Activated CD8-positive, alpha-beta T cell treated with anti-CD3 and anti-CD28 coated beads for 36 hours (primary cell): ENCODE measurements around the gene MCRIP2. TPM values are rescaled to one million over a fixed set of nuclear protein-coding genes. Genes with fewer than 3 reads are reported as not detected.

Experiments used
- ATAC-seq: fragments of 200-7000 bp; cut with Tn5 transposase; one replicate; pipeline ENCODE4 v1.10.0; 2021; ENCODE audit warnings: mild to moderate bottlenecking, moderate library complexity
- CTCF ChIA-PET: fragments of 350-600 bp; sonication (Branson Sonifier 250); formaldehyde crosslinking; loops from one replicate; lab custom pipeline; 2021; ENCODE audit warnings: antibody characterized with exemption; lab: Charles Lee
- POLR2A ChIA-PET: fragments of 350-600 bp; sonication (Branson Sonifier 250); formaldehyde crosslinking; loops from one replicate; lab custom pipeline; 2021; ENCODE audit warnings: antibody characterized with exemption; lab: Charles Lee
- DNase-seq: peaks from one replicate; pipeline ENCODE4 v3.0.0-alpha.2; 2020
- H3K27ac Mint-ChIP-seq: one replicate; pipeline ENCODE4 v1.8.0; 2021; ENCODE audit warnings: mild to moderate bottlenecking, mixed read lengths
- H3K27me3 Mint-ChIP-seq: one replicate; pipeline ENCODE4 v1.8.0; 2021; ENCODE audit warnings: mixed read lengths
- H3K36me3 Mint-ChIP-seq: one replicate; pipeline ENCODE4 v1.8.0; 2021; ENCODE audit warnings: low read depth, mixed read lengths
- H3K4me1 Mint-ChIP-seq: one replicate; pipeline ENCODE4 v1.8.0; 2021; ENCODE audit warnings: low read depth, mixed read lengths
- H3K4me3 Mint-ChIP-seq: one replicate; pipeline ENCODE4 v1.8.0; 2021; ENCODE audit warnings: mild to moderate bottlenecking, moderate library complexity, mixed read lengths
- H3K9me3 Mint-ChIP-seq: one replicate; pipeline ENCODE4 v1.8.0; 2021; ENCODE audit warnings: mixed read lengths
- intact Hi-C: fragments of 100-400 bp; cut with micrococcal nuclease; formaldehyde crosslinking; loops from one replicate; pipeline ENCODE4 v1.10.0; 2022
- total RNA-seq, 2 experiments: library from RNA; stranded (reverse); gene quantifications; one replicate each; pipeline ENCODE4 v1.2.3, GENCODE V29; 2021
- TF ChIP-seq, protein P1 (sequence below): fragments of 200-600 bp; IDR thresholded peaks from one replicate; pipeline ENCODE4 v1.8.0; 2022; ENCODE audit warnings: antibody characterized with exemption, mild to moderate bottlenecking

The MCRIP2 gene
- total RNA-seq, 2 experiments from 2014 or later = 60.7 to 62.7 TPM

GRCh38 chr16:659618-660017 lies 18.0 kb downstream of the MCRIP2 start:
- ATAC-seq (no peak), DNase-seq (no peak)
- H3K4me1 Mint-ChIP-seq = peaks cover 7% of the 10 kb centered on the region
- H3K9me3 Mint-ChIP-seq = no peaks in the 10 kb centered on the region
- CTCF ChIA-PET = interaction anchor here (1.1 to 1.3 kb wide), 2 partner anchors 9 to 10 kb away, joined by 4 to 5 read pairs; partner anchors contain the start of gene WDR90
- peaks cover 10% of the 10 kb centered on the region for H3K36me3 Mint-ChIP-seq
- no peaks in the 10 kb centered on the region for H3K27me3 Mint-ChIP-seq
- intact Hi-C loops = loop anchor here (10.0 kb wide), 1 partner anchor 75 kb away; no protein-coding TSS in a partner anchor
- H3K4me3 Mint-ChIP-seq = no peak overlapping the region
- POLR2A ChIA-PET = interaction anchor here (0.7 to 4.6 kb wide), 2 partner anchors 10 to 17 kb away, joined by 5 to 28 read pairs; partner anchors contain the start of gene WDR90
- no peak overlapping the region for H3K27ac Mint-ChIP-seq
- TF ChIP-seq, protein P1, sequence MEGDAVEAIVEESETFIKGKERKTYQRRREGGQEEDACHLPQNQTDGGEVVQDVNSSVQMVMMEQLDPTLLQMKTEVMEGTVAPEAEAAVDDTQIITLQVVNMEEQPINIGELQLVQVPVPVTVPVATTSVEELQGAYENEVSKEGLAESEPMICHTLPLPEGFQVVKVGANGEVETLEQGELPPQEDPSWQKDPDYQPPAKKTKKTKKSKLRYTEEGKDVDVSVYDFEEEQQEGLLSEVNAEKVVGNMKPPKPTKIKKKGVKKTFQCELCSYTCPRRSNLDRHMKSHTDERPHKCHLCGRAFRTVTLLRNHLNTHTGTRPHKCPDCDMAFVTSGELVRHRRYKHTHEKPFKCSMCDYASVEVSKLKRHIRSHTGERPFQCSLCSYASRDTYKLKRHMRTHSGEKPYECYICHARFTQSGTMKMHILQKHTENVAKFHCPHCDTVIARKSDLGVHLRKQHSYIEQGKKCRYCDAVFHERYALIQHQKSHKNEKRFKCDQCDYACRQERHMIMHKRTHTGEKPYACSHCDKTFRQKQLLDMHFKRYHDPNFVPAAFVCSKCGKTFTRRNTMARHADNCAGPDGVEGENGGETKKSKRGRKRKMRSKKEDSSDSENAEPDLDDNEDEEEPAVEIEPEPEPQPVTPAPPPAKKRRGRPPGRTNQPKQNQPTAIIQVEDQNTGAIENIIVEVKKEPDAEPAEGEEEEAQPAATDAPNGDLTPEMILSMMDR = no peak

DNA sequence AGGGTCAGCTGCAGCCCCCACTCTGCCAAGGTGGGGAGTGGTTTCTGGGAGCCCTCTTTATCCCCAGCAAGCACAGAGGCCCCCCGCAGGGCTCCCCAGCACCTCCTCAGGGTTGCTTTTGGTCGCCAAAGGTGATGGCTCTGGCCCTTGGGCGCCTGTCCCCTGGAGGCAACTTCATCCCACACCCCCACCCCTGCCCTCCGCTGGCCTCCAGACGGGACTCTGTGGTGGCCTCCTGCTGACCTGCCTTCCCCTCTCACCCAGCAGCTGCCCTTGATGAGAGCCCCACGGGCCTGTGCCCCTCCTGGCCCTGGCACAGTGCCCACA lies 18.5 kb downstream of the MCRIP2 start:
- ChIA-PET POLR2A (interaction anchor here (0.7 to 4.6 kb wide), 3 partner anchors 11 to 17 kb away, joined by 3 to 28 read pairs (median 5); partner anchors contain the start of gene WDR90), CTCF (interaction anchor here (1.3 kb wide), 1 partner anchor 11 kb away, joined by 5 read pairs; the partner anchor contains the start of gene WDR90)
- no peaks in the 10 kb centered on the region for H3K27me3 Mint-ChIP-seq
- no peak overlapping the region for H3K27ac Mint-ChIP-seq
- H3K4me1 Mint-ChIP-seq = peaks cover 7% of the 10 kb centered on the region
- DNase-seq = no peak
- no peak overlapping the region for H3K4me3 Mint-ChIP-seq
- TF ChIP-seq, protein P1 = no peak
- H3K9me3 Mint-ChIP-seq = no peaks in the 10 kb centered on the region
- no peak for ATAC-seq
- H3K36me3 Mint-ChIP-seq = peaks cover 10% of the 10 kb centered on the region
- intact Hi-C loops = loop anchor here (10.0 kb wide), 1 partner anchor 75 kb away; no protein-coding TSS in a partner anchor

- H3K9me3 Mint-ChIP-seq = no peaks in the 10 kb centered on the region
- intact Hi-C loops = loop anchor here (10.0 kb wide), 1 partner anchor 76 kb away; no protein-coding TSS in a partner anchor
- no peak overlapping the region for H3K4me3 Mint-ChIP-seq
- peaks cover 10% of the 10 kb centered on the region for H3K36me3 Mint-ChIP-seq
- ChIA-PET CTCF (no interaction called here), POLR2A (interaction anchor here (1.2 to 4.6 kb wide), 3 partner anchors 11 to 19 kb away, joined by 3 to 28 read pairs (median 3); partner anchors contain the start of gene WDR90)
- no peaks in the 10 kb centered on the region for H3K27me3 Mint-ChIP-seq
- TF ChIP-seq, protein P1 = peak; percentile 42
- H3K4me1 Mint-ChIP-seq = peaks cover 7% of the 10 kb centered on the region
- ATAC-seq (peak; percentile 89), DNase-seq (peak; percentile 75)
- H3K27ac Mint-ChIP-seq = no peak overlapping the region
Observed at GRCh38 chr16:660459-661183, 19.0 kb downstream of the MCRIP2 start.

- ChIA-PET CTCF (no interaction called here), POLR2A (interaction anchor here (0.7 to 4.6 kb wide), 5 partner anchors 12 to 67 kb away, joined by 3 to 28 read pairs (median 3); partner anchors contain the start of genes METTL26 and WDR90)
- peaks cover 7% of the 10 kb centered on the region for H3K4me1 Mint-ChIP-seq
- H3K9me3 Mint-ChIP-seq = no peaks in the 10 kb centered on the region
- no peaks in the 10 kb centered on the region for H3K27me3 Mint-ChIP-seq
- TF ChIP-seq, protein P1 = no peak
- peaks cover 10% of the 10 kb centered on the region for H3K36me3 Mint-ChIP-seq
- no peak overlapping the region for H3K27ac Mint-ChIP-seq
- ATAC-seq (no peak), DNase-seq (no peak)
- no peak overlapping the region for H3K4me3 Mint-ChIP-seq
- intact Hi-C loops = loop anchor here (10.0 kb wide), 1 partner anchor 77 kb away; no protein-coding TSS in a partner anchor
Observed at GRCh38 chr16:661184-661821, 19.7 kb downstream of the MCRIP2 start.
